Measurements from ENCODE around the gene CTLA4.

CTLA4 gene

GRCh38 chr2:203867561-203868200 is at the start of gene CTLA4:
CTLA4 (plus strand) TSS chr2:203867771; CDS start chr2:203867943, 172 bp downstream.
- DNase-seq (ENCODE audit: low read depth), result no peak

DNA sequence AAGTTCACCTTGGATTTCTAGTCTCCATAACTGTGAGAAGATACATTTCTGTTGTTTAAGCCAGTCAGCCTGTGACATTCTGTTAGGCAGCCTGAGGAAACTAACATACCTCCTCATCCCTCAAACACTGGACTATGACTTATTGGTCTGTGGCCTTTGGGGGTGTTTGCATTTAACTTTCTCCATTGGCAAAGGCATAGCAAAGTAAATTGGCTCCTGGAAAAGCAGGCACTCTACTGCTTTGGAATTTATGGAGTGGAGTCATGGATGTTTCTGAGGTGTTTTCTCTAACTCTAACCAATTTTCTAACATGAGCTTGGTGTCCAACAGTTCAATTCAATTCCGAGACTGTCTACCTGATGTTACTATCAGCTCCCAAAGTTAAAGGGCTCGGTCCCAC is 48.9 kb upstream of the CTLA4 start:
- DNase-seq (ENCODE audit: low read depth), result no peak

DNA sequence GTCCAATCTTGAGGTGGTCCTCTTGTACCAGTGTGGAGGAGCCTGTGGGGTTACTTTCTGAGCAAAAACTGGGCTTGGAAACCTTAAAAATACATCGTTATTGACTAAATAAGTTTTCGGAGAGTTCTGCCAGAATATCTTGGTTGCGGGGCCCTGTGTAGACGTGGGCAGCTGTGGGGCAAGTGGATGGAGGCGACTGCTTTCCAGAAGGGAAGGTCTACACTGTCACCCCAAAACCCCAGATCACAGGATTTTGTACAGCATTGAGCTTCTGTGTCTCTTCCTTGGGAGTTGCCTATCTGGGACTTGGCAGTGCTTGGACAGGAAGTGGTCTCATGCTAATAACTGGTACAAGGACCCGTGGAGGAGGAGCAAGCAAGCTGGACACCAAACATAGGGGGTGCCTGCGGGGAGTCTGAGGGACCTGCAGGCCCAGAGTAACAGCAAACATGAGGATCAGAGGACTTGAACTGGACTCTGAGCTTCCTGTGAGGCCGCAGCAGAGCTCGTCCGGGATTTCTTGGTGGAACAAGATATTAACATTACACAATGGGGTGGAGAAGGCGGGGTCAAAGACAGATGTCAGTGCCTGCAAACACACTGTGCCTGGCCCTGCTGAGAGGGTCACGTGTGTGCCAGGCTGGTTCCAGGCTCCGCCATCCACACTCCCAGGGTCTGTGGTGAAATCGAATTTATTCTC is 48.0 kb upstream of the CTLA4 start:
- no peak for DNase-seq (ENCODE audit: low read depth)

DNA sequence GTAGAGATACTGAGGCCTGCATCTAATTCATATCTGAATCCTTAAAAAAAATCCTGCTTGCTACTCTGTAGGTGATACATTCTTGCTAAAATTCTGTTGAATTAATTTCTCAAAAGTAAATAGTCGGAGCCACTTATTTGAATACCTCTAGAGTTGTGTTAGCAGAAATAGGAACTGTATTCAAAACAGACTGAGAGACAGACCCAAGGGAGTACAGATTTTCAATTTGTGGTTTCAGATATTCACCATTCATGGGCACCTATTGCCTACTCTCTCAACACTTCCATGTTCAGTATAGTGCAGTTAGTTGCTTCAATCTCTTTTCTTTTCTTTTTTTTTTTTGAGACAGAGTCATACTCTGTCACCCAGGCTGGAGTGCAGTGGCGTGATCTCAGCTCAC is 46.6 kb upstream of the CTLA4 start:
- DNase-seq (ENCODE audit: low read depth), result no peak

DNA sequence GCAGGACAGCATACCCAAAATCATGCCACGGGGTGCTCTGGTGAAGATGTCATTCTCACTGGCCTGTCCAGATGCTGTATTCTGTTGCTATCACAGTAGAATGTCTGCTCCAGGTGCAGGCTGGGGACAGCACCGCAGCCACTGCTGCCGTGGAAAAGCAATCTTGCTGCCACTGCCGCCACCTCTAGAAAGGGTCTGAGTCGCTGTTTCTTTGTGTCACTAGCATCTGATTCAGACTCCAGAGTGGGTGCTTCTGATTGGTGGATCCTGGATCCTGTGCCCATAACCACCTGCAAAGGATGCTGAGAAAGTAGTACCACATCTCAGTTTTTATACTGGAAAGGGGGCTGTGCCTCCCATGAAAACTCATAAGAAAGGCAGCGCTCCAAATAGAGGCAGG is 45.3 kb upstream of the CTLA4 start:
- no peak for DNase-seq (ENCODE audit: low read depth)

DNA sequence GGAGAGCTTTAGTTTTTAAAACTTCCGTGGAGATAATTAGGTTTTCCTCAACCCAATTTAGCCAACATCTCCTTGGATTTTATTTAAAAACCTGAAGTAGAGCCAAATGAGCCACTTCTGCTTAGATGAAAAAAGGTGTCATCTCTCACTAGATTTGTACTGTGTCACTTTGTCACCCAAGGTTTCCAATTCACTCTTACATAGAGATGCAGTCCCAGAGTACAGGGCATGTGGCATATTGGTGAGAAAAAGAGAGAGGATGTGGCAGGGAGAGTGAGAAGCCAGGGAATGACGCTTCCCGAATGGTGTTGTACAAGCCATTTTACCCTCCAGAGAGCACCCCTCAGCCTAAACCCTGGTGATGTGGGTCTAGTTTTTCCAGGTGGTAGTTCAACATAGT is 44.4 kb upstream of the CTLA4 start:
- DNase-seq (ENCODE audit: low read depth), result no peak

DNA sequence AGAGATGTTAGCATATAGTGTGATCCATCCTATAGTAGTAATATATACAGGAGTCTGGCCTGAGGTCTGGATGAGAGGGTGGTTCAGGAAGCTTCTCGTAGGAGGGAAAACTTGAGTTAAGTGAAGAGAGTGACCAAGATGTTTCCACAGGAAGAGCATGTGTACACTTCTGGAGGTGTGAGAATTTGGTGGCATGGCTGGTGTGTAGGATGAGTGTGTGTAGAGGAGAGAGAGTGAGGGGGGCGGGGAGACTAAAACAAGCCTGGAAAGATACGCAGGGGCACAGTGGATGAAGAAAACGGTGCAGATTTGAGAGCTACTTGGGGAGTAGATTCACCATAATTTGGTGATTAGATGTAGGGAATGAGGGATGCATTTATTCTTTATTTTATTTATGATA is 43.5 kb upstream of the CTLA4 start:
- DNase-seq (ENCODE audit: low read depth), result no peak

DNA sequence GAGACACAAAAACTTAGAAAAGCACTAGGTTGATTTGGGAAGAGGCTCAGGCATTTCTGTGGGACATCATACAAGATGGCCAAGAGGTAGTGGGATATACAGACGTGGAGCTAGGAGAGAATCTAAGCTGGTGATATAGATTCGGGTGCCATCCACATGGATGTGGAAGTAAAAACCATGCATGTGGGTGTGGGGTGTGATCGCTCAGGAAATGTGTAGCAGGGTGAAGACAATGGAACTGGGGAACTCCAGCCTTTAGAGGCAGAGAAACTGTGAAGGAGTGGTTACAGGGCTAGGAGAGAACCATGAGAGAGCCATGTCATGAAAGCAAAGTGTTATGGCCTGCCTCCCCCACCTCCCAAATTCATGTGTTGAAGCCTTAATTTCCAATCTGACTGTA is 43.0 kb upstream of the CTLA4 start:
- no peak for DNase-seq (ENCODE audit: low read depth)

GRCh38 chr2:203826704-203827103 is 40.9 kb upstream of the CTLA4 start:
- no peak for DNase-seq (ENCODE audit: low read depth)

DNA sequence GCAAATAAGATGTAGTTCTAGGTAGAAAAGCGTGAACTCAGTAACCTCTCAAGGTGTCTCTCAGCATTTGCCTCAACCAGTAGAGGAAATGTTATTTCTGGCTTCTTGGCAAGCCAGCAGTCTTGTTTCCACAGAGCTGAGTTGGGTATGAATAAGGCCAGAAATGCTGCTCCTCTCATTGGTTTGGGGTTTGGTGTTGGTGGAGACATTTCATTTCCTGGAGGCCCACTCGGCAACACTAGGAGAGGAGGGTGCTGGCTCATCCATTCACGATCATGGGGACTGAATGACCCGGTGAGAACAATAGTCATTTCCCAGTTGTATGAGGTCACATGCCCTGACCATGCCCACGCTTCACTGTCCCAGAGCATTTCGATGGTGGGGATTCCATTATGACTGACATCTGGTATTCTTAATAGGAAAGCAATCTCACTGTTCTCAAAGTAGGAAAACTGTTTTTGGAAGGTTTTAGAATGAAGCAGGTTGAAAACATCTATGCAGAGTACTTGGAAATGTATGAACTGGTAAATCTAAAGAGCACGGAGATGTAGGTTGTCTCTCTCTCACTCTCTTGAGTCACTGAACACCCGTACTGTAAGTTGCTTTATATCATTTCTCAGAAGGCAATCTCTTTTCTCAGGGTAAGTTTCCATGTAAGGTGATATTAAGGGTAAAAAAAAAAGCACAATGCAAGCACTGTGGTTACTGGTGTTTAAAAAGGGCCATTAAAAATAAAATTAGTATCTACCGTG is 37.1 kb upstream of the CTLA4 start:
- no peak for DNase-seq (ENCODE audit: low read depth)

DNA sequence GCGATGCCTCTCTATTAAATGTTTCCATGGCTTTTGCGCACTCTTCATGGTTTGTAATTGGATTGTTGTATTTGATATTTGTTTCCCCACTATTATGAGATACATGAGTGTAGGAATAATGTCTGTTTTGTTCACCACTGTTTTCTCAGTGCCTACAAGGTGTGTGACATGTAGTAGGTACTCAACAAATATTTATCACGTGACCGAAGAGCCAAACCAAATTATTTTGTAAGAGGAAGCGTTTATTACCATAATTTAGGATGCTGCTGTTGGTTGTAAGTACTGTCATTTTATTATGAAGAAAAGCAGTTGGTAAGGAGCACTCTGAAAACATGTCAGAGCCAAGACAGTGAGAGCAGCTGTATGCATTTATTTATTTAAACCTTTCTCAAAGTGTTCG is 32.2 kb upstream of the CTLA4 start:
- DNase-seq (ENCODE audit: low read depth), result no peak

DNA sequence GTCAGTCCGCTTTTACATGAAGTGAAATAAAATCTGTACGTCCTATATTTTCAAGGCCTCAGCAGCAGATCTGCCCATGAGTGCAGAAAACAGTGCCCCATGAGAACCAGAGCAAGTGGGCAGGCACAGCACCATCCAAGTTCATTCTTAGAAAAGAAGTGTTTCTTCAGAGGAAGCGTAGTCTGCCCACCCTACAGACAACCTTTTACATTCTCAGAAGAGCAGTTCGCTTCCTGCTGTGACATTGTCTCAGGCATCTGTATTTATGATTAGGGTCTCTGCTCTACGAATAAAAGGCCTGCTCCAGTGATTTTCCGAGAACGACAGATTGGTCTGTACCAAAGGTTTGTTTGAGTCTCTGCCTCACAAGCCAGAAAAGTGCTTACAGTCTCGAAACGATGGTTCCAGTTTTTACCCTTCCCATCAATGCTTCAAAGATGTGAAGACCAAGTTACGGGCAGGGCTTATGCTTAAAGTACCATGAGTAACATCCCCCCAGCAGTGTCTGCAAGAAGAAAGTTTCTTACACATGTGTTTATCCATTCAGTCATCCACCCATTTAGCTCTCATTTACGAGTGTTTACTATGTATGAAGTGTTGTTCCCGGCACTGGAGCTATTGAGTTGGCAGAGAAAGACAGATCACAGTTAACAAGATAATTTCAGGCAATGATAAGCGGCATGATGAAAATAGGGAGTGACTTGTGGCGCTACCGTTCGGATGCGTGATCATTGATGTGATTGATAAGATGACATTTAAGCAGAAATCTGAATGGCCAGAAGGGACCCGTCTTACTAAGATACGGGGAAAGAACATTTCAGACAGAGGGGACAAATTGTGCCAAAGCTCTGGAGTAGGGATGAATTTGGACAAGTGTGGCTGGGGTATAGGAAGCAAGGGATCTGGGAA is 31.4 kb upstream of the CTLA4 start:
- DNase-seq (ENCODE audit: low read depth), result no peak

DNA sequence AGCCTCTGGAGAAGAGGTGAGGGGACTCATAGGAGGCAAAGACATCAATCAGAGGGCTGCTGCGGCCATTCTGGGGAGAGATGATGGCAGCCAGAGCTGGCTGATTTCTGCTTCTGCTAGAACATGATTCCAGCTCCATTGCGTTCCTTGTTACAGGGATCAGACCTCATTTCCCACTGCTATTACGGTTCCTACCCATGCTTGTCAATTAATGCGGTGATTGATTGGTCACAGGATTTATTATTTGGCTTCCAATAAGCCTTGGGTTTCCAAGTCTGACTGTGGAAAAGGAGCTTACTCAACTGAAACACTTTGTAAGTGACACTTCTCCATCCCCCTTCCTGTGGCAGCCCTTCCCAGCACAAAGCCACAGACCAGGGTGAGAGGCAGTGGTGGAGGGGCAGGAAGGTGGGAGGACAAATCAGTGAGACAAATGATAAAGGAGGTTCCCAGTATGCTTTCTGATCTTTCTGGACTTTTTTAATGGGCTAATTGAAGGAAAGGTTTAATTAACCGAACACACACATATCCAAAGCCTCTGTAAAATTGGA is 26.8 kb upstream of the CTLA4 start:
- no peak for DNase-seq (ENCODE audit: low read depth)

DNA sequence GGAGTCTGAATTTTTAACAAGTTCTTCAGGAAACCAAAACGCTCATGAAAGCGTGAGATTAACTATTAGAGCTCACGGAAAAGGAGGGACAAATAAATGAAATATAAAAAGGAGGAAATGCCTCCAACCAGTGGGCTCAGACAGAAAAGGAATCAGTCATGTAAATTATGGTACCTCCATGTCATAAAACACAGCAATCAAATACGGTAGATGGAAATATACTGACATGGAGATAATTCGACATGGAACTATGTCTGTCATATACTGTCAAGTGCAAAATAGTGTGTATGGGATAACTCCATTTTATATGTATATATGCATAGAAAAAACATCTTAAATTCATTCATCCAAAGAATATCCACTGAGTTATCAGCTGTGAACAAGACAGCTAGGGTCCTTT is 25.9 kb upstream of the CTLA4 start:
- DNase-seq (ENCODE audit: low read depth), result no peak

- DNase-seq (ENCODE audit: low read depth), result no peak
These were observed 25.2 kb upstream of the CTLA4 start for GRCh38 chr2:203842373-203842772.

- no peak for DNase-seq (ENCODE audit: low read depth)
These were observed 21.0 kb upstream of the CTLA4 start for GRCh38 chr2:203846490-203847105.

GRCh38 chr2:203849010-203849409 is 18.6 kb upstream of the CTLA4 start:
- no peak for DNase-seq (ENCODE audit: low read depth)

DNA sequence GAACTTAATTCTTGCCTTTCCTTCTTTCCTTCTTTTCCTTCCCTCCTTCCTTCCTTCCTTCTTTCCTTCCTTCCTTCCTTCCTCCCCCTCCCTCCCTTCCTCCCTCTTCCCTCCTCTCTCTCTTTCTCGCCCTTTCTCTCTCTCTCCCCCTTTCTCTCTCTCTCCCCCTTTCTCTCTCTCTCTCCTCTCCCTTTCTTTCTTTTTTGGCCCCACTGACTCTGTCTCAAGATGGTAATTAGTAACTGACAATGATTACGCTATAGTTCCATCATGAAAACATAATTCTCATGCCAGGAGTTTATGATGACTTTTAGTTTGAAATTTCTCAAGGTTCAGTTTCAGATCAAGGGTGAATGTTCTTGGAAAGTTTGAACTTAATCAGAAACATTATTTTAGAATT is 14.8 kb upstream of the CTLA4 start:
- no peak for DNase-seq (ENCODE audit: low read depth)

GRCh38 chr2:203853271-203853670 is 14.3 kb upstream of the CTLA4 start:
- DNase-seq (ENCODE audit: low read depth), result no peak

DNA sequence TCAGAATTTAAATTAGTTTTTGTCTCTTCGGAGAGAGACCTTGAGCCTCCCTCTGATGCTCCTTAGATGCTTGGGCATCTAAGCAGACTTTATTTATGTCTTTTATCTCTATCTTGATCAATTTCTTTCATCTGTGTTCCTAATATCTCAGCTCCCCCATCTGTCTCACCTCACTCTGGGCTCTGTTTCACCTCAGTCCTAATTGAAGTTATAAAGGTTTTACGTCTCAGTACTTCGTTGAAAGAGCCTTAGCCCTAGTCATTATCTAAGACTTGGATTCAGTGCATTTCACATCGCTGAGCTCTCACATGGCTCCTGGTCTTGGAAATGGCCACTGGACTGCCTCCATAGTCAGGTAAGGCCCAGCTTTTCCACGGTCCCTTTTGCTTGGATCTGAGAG is 13.8 kb upstream of the CTLA4 start:
- DNase-seq (ENCODE audit: low read depth), result no peak

DNA sequence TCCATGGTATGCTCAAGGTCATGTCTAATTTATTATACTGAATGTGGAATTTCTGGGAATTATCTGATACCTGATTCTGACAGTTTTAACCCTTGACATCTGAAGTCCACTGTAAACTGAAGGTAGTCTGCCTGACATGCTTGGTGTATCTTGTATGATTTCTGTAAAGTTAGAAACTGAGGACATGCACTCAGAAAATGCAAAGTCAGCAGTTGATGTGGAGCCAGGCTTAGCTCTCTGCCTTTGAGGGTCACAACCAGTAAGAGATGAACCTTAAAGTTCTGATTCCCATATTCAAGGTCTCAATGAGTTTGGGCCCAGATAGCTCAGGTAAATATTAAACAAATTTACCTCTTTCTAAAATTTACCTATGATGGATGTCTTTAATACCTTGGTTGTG is 12.3 kb upstream of the CTLA4 start:
- no peak for DNase-seq (ENCODE audit: low read depth)

GRCh38 chr2:203857656-203858055 is 9.9 kb upstream of the CTLA4 start:
- DNase-seq (ENCODE audit: low read depth), result no peak

Measured in EH (cell line).